IMR-90 (cell line): ENCODE results near the gene ZBED1. TPM values are rescaled to one million over a fixed set of nuclear protein-coding genes. Genes with fewer than 3 reads are reported as not detected.

Experiments used
- ATAC-seq: fragments of 200-7000 bp; cut with Tn5 transposase; 2 replicates; pipeline ENCODE4 v1.9.1; 2020; ENCODE audit warnings: low read depth, mild to moderate bottlenecking, moderate library complexity
- BruUV-seq: library from RNA; stranded (reverse); fragments of 400-500 nt; replicated peaks from 2 replicates; lab custom pipeline; 2021; lab: Mats Ljungman, UMichigan
- CTCF ChIA-PET: fragments of 300-600 bp; formaldehyde crosslinking; extraction: SDS; loops from one replicate; lab custom pipeline; 2021; ENCODE audit warnings: antibody characterized with exemption; lab: Yijun Ruan, JAX
- POLR2A ChIA-PET: fragments of 300-600 bp; sonication (Branson Sonifier 250); formaldehyde crosslinking; loops from one replicate; lab custom pipeline; 2022; ENCODE audit warnings: antibody characterized with exemption; ENCODE audit not compliant: unreplicated experiment; lab: Charles Lee
- DNase-seq: peaks from one replicate; pipeline ENCODE4 v3.0.0; 2013
- H2AFZ ChIP-seq: replicated peaks from 2 replicates; pipeline ENCODE3; 2013; ENCODE audit warnings: low read length, mild to moderate bottlenecking; ENCODE audit not compliant: poor library complexity
- H2AK5ac ChIP-seq: 2 replicates; pipeline ENCODE4 v1.6.1; 2013; ENCODE audit warnings: low read depth, low read length, inconsistent platforms
- H2AK9ac ChIP-seq: replicated peaks from 2 replicates; pipeline ENCODE3; 2013; ENCODE audit warnings: mild to moderate bottlenecking, low read depth, low read length, moderate library complexity; ENCODE audit not compliant: poor library complexity
- H2BK120ac ChIP-seq: 2 replicates; pipeline ENCODE4 v1.6.1; 2013; ENCODE audit warnings: low read depth, low read length, inconsistent platforms
- H2BK15ac ChIP-seq: 3 replicates; pipeline ENCODE4 v1.6.1; 2013; ENCODE audit warnings: low read depth, low read length, inconsistent platforms
- H2BK20ac ChIP-seq: 2 replicates; pipeline ENCODE4 v1.6.1; 2013; ENCODE audit warnings: low read depth, mild to moderate bottlenecking, inconsistent platforms, low read length, moderate library complexity
- H2BK5ac ChIP-seq: 2 replicates; pipeline ENCODE4 v1.6.1; 2013; ENCODE audit warnings: mild to moderate bottlenecking, low read depth, low read length, inconsistent platforms; ENCODE audit not compliant: poor library complexity, severe bottlenecking
- H3K14ac ChIP-seq: replicated peaks from 2 replicates; pipeline ENCODE4 v1.6.1; 2013; ENCODE audit warnings: low read depth, low read length, inconsistent platforms
- H3K18ac ChIP-seq: 2 replicates; pipeline ENCODE4 v1.6.1; 2013; ENCODE audit warnings: low read depth, low read length, control low read depth
- H3K23ac ChIP-seq: 2 replicates; pipeline ENCODE4 v1.6.1; 2013; ENCODE audit warnings: low read depth, low read length, inconsistent platforms
- H3K27ac ChIP-seq: 2 replicates; pipeline ENCODE4 v1.5.1; 2013; ENCODE audit warnings: mild to moderate bottlenecking, control low read depth, low read length; ENCODE audit not compliant: insufficient read depth
- H3K27me3 ChIP-seq: 2 replicates; pipeline ENCODE4 v1.6.1; 2013; ENCODE audit warnings: low read length; ENCODE audit not compliant: control insufficient read depth, insufficient read depth
- H3K36me3 ChIP-seq: 2 replicates; pipeline ENCODE4 v1.6.1; 2013; ENCODE audit warnings: low read length, mixed read lengths; ENCODE audit not compliant: control insufficient read depth, insufficient read depth
- H3K4ac ChIP-seq: 2 replicates; pipeline ENCODE4 v1.6.1; 2013; ENCODE audit warnings: low read depth, low read length, inconsistent platforms
- H3K4me1 ChIP-seq: 2 replicates; pipeline ENCODE4 v1.6.1; 2013; ENCODE audit warnings: low read length, mixed read lengths; ENCODE audit not compliant: control insufficient read depth, insufficient read depth
- H3K4me2 ChIP-seq: 2 replicates; pipeline ENCODE4 v1.6.1; 2013; ENCODE audit warnings: low read depth, mild to moderate bottlenecking, control low read depth, low read length, moderate library complexity
- H3K4me3 ChIP-seq: 2 replicates; pipeline ENCODE4 v1.5.1; 2013; ENCODE audit warnings: low read depth, mild to moderate bottlenecking, control low read depth, low read length, moderate library complexity; ENCODE audit not compliant: insufficient read depth
- H3K56ac ChIP-seq: 2 replicates; pipeline ENCODE4 v1.6.1; 2013; ENCODE audit warnings: low read length, inconsistent platforms; ENCODE audit not compliant: insufficient read depth; ENCODE audit errors: extremely low read depth
- H3K79me1 ChIP-seq, 2 experiments: 2 replicates each; pipeline ENCODE4 v1.6.1; 2013; ENCODE audit warnings: low read length in 2 of 2, inconsistent platforms in 1 of 2, low read depth in 1 of 2
- H3K9ac ChIP-seq: 2 replicates; pipeline ENCODE4 v1.6.1; 2013; ENCODE audit warnings: low read depth, low read length, control low read depth
- H3K9me1 ChIP-seq: 2 replicates; pipeline ENCODE4 v1.6.1; 2013; ENCODE audit warnings: low read length, inconsistent platforms; ENCODE audit not compliant: insufficient read depth
- H3K9me3 ChIP-seq: 2 replicates; pipeline ENCODE4 v1.6.1; 2013; ENCODE audit warnings: low read length; ENCODE audit not compliant: control insufficient read depth, insufficient read depth
- H4K20me1 ChIP-seq: 2 replicates; pipeline ENCODE4 v1.6.1; 2013; ENCODE audit warnings: low read length, inconsistent platforms; ENCODE audit not compliant: insufficient read depth
- H4K5ac ChIP-seq: 2 replicates; pipeline ENCODE4 v1.6.1; 2013; ENCODE audit warnings: mild to moderate bottlenecking, low read depth, low read length, control low read depth
- H4K8ac ChIP-seq, 2 experiments: 2 replicates each; pipeline ENCODE4 v1.6.1; 2013; ENCODE audit warnings: low read depth in 2 of 2, low read length in 2 of 2, control low read depth in 1 of 2, inconsistent platforms in 1 of 2
- H4K91ac ChIP-seq: 2 replicates; pipeline ENCODE4 v1.6.1; 2013; ENCODE audit warnings: low read depth, low read length, inconsistent platforms; ENCODE audit not compliant: insufficient read depth
- BHLHE40 ChIP-seq: fragments of 150-350 bp; IDR thresholded peaks from 2 replicates; pipeline ENCODE4 v1.6.1; 2016; ENCODE audit warnings: mild to moderate bottlenecking, low read depth, low read length
- CEBPB ChIP-seq: IDR thresholded peaks from 2 replicates; pipeline ENCODE4 v1.6.1; 2012; ENCODE audit warnings: low read depth, low read length, improper control_type of control experiment
- CHD1 ChIP-seq: IDR thresholded peaks from 2 replicates; pipeline ENCODE4 v1.6.1; 2012; ENCODE audit warnings: low read depth, low read length, improper control_type of control experiment
- CTCF ChIP-seq: conservative IDR thresholded peaks from 2 replicates; pipeline ENCODE4 v1.5.1; 2012; ENCODE audit warnings: mild to moderate bottlenecking, low read depth, low read length, improper control_type of control experiment
- ELK1 ChIP-seq: fragments of 150-350 bp; IDR thresholded peaks from 2 replicates; pipeline ENCODE4 v1.6.1; 2016; ENCODE audit warnings: low read depth, mild to moderate bottlenecking, low read length, moderate library complexity, borderline replicate concordance
- FOS ChIP-seq: fragments of 150-350 bp; IDR thresholded peaks from 2 replicates; pipeline ENCODE4 v1.6.1; 2016; ENCODE audit warnings: low read depth, low read length
- MAFK ChIP-seq: IDR thresholded peaks from 2 replicates; pipeline ENCODE4 v1.6.1; 2012; ENCODE audit warnings: low read depth, low read length, improper control_type of control experiment
- POLR2A ChIP-seq: IDR thresholded peaks from 2 replicates; pipeline ENCODE4 v1.6.1; 2012; ENCODE audit warnings: mild to moderate bottlenecking, low read depth, low read length
- RAD21 ChIP-seq: IDR thresholded peaks from 2 replicates; pipeline ENCODE4 v1.6.1; 2012; ENCODE audit warnings: low read length, improper control_type of control experiment
- RFX5 ChIP-seq: IDR thresholded peaks from 2 replicates; pipeline ENCODE4 v1.8.0; 2012; ENCODE audit warnings: low read depth, mild to moderate bottlenecking, low read length, moderate library complexity
- SMC3 ChIP-seq: fragments of 150-350 bp; IDR thresholded peaks from 2 replicates; pipeline ENCODE4 v1.6.1; 2016; ENCODE audit warnings: low read depth, mild to moderate bottlenecking, antibody characterized with exemption, low read length, moderate library complexity
- USF2 ChIP-seq: fragments of 150-350 bp; IDR thresholded peaks from 2 replicates; pipeline ENCODE4 v1.6.1; 2017; ENCODE audit warnings: mild to moderate bottlenecking, antibody characterized with exemption, low read length, low read depth
- WGBS, 2 experiments: methylation state at CpG; one replicate each; pipeline versions ENCODE4 v1.1.5 to v1.1.7; 2013; ENCODE audit warnings: missing lambda C conversion rate in 2 of 2; ENCODE audit not compliant: insufficient read length in 1 of 2; ENCODE audit errors: extremely low coverage in 2 of 2; 5-methylcytosine and 5-hydroxymethylcytosine counted together
- dilution Hi-C: fragments of 300-500 bp; cut with HindIII; formaldehyde crosslinking; loops from one replicate; pipeline ENCODE4 v1.14.3; 2018; ENCODE audit warnings: low sequenced_read_pairs; ENCODE audit not compliant: unreplicated experiment
- in situ Hi-C: fragments of 300-500 bp; cut with MboI; formaldehyde crosslinking; loops from 3 replicates; pipeline ENCODE4 v1.14.3; 2019; ENCODE audit warnings: low sequenced_read_pairs, inconsistent platforms, mixed read lengths
- intact Hi-C: fragments of 100-400 bp; cut with micrococcal nuclease; formaldehyde crosslinking; loops from 2 replicates; pipeline ENCODE4 v1.10.0; 2022
- polyA plus RNA-seq, 3 experiments: library from polyadenylated mRNA; depleted of rRNA; stranded (reverse); fragments of >200 nt; gene quantifications; 2 replicates each; pipeline ENCODE4 v1.2.3, GENCODE V29; 2012; ENCODE audit warnings: low replicate concordance in 1 of 3
- total RNA-seq: library from RNA; depleted of rRNA; stranded (reverse); fragments of >200 nt; gene quantifications from 2 replicates; pipeline ENCODE4 v1.2.3, GENCODE V29; 2012

Gene ZBED1
- total and polyA plus RNA-seq, 2 of the 4 experiments (the other 2 are of a cell fraction) = 13.1 to 21.5 TPM

- Histone ChIP-seq H3K9me3 (no peaks in the 10 kb centered on the region), H2BK15ac (no peak overlapping the region), H2BK5ac (no peak overlapping the region), H2AK9ac (no peak overlapping the region), H3K4me1 (no peaks in the 10 kb centered on the region), H3K18ac (no peak overlapping the region), H4K91ac (no peak overlapping the region), H4K8ac (no peak overlapping the region), H3K23ac (no peak overlapping the region), H2AFZ (no peak overlapping the region), H3K9ac (no peak overlapping the region), H2BK20ac (no peak overlapping the region), H3K4me3 (no peak overlapping the region), H3K4ac (no peak overlapping the region), H2BK120ac (no peak overlapping the region), H3K9me1 (peaks cover 30% of the 10 kb centered on the region), H3K79me1 (peaks cover 53 to 71% of the 10 kb centered on the region in 2 experiments), H3K56ac (no peak overlapping the region), H3K27ac (no peak overlapping the region), H3K27me3 (no peaks in the 10 kb centered on the region), H3K4me2 (no peak overlapping the region), H4K5ac (no peak overlapping the region), H2AK5ac (no peak overlapping the region), H4K20me1 (peaks cover 54% of the 10 kb centered on the region), H3K36me3 (peaks cover 5% of the 10 kb centered on the region; the same call in 1 of the 2 replicates), H3K14ac (no peak overlapping the region)
- WGBS, 2 experiments = 79% methylated on average over 8 of the region's 18 CpGs; no CpG with 5 or more reads in 1 of the 2 experiments
- intact Hi-C loops = no loop called here
- ChIA-PET CTCF (no interaction called here), POLR2A (no interaction called here)
- in situ Hi-C loops = no loop called here
- no peak for DNase-seq
- dilution Hi-C loops = no loop called here
- BruUV-seq = no TSS peak
- TF ChIP-seq SMC3 = no peak
- TF ChIP-seq CEBPB = no peak
- no peak for TF ChIP-seq MAFK
- TF ChIP-seq CHD1 = no peak
- TF ChIP-seq FOS = no peak
- no peak for TF ChIP-seq POLR2A
- TF ChIP-seq ELK1 = no peak
- TF ChIP-seq USF2 = no peak
- no peak for TF ChIP-seq RAD21
- no peak for TF ChIP-seq RFX5
- no peak for TF ChIP-seq BHLHE40
- no peak for TF ChIP-seq CTCF
- ATAC-seq = no peak
Measured at GRCh38 chrX:2474963-2475726, 25.6 kb downstream of the ZBED1 start.
